Hematopoietic multipotent progenitor cell treated with erythropoietin and hydrocortisone succinate and interleukin-3 and kit ligand, for 17 days (in vitro differentiated cells): ENCODE data around the gene VPS54.

Experiments
- DNase-seq: peaks from one replicate; pipeline ENCODE4 v3.0.0-alpha.2; 2015; ENCODE audit warnings: low spot score

VPS54 gene

DNA sequence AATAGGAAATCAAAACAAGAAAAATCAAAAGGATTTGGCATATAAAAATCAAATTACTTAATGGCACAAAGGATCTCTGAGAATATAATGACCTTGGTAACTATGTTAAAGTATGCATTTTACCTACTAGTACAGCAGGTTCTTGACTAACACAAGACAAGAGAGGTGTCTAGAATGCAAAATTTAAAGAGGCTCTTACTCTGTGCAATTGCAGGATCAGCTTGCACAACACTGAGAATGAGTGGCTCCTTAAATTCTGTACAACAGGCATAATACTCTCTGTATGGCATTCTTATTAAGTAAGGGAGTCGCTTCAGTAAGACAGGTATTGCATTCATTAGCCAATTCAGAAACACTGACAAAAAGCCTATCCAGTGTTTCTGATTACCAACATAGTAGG lies 104.9 kb downstream of the VPS54 start:
- DNase-seq = no peak

- no peak for DNase-seq
These were observed 116.2 kb downstream of the VPS54 start for GRCh38 chr2:63903003-63903402.

DNA sequence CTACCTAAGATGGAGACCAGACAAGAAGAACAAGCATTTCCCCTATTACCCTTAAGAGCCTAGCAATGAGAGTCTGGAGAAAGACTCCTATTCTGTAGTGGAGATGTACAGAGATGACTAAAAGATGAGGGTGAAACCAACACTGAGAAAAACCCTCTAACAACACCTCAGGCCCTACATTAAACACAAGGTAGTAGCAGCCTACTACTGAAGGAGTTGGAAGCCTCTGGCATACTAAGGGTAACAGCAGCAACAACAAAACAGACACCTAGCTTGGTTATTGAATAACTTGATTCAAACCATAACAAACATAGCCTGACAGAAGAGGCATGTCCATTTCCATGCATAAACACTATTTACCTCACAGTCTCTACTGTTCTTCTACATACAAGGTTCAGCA lies 117.1 kb downstream of the VPS54 start:
- DNase-seq = no peak

GRCh38 chr2:63899639-63900038 lies 119.6 kb downstream of the VPS54 start:
- DNase-seq = no peak

DNA sequence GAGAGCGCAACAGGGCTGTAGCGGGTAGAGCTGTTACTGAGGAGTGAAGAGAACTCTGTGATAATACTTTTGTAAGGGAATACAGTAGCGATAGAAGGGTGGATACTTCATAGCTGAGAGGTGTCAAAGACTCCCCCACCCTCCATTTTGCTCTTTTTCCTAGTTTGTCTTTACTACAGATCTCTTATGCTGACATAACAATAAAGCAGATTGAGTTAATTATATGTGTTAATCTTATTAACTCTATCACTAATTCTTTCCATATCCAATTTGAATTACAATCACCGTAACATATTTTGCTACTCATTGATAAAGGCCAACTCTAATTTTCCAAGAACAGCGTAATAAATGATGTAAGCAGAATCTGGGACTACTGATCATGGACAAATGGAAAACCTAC lies 120.4 kb downstream of the VPS54 start:
- no peak for DNase-seq

DNA sequence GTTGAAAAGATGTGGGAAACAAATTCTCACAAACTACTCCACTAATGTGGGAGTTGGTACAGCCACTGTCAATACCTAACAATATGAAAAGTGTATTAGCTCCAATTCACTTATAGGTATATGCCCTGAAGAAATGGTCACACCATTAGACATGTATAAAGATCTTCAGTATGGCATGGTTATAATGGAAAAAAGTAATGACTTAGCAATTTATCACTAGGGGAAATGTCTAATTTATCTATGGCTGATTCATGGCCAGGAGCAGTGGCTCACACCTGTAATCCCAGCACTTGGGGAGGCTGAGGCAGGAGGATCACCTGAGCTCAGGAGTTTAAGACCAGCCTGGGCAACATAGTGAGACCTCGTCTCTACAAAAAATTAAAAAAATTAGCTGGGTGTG lies 125.1 kb downstream of the VPS54 start:
- DNase-seq = no peak

- no peak for DNase-seq
These were observed 126.1 kb downstream of the VPS54 start for GRCh38 chr2:63893163-63893562.

- no peak for DNase-seq
These were observed 127.7 kb downstream of the VPS54 start for GRCh38 chr2:63891488-63892030.

GRCh38 chr2:63890678-63891077 lies 128.6 kb downstream of the VPS54 start:
- no peak for DNase-seq

DNA sequence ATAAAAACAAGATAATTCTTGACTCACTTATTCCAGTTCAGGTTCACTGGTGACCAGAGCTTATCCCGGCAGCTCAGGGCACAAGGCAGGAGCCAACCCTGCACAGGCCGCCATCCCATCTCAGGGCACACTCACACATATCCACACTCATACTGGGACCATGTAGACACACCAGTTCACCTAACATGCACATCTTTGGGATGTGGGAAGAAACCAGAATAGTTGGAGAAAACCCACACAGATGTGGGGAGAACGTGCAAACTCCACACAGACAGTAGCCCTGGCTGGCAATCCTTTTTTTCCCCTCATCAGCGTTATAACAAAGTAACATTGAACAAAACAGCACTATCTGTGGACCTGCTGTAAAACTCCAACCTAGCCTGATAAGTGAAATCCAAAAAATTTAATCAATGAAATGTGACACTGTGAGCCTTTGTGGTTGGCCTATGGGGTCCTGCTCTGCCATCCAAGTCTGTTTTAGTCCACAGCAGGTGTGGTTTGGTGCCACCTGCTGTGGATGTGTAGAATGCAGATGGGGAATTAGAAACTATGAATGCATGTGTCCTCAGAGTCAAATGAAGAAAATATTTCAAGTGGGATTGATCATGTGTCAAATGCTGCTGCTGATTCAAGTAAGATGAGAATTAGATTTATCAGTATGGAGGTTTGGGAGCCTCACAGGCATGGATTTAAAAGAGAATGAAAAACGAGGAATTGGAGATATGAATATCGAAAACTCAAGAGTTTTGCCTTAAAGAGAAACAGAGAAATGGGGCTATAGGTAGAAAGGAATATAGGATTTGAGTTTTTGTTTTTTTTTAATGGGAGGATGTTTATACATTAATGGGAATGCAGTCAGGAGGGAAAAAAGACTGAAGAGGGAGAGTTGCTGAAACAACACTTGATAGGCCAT lies 130.5 kb downstream of the VPS54 start:
- DNase-seq = peak; percentile 37

GRCh38 chr2:63888053-63888452 lies 131.2 kb downstream of the VPS54 start:
- DNase-seq = no peak

DNA sequence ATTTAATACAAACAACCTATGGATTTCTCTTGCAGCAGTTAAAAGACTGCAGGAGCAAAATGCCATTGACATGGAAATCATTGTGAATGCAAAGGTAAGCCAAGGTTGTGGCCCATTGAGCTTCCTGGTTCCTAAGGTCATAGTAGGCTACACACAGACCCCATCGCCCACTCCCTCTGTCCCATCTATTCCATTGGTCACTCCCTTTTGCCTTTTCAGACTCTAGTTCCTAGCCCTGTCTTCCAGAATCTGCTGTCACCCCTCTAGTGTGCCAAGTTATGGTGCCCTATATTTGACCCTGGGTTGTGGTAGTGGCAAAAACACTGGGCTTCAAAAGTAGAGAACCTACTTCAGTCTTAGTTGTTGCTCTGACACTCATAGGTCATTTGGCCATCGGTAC lies 132.8 kb downstream of the VPS54 start:
- DNase-seq = no peak

GRCh38 chr2:63882395-63883105 lies 136.7 kb downstream of the VPS54 start:
- DNase-seq = no peak

DNA sequence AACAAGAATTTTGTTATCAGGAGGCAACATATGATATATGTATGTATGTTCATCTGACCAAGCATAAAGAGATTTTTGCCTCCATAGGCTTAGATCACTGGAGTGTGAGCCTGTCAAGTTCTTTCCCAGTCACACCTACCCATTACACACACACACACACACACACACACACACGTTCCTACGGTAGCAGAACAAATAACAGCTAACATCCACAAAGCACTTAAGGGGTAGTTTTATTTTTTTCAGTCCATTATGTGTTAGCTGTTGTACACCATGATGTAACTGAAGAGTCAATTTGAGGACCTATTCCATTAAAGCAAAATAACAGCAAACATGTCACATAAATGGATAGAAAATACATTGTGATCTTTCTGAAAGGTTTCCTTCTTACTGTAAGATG lies 138.0 kb downstream of the VPS54 start:
- DNase-seq = no peak

- no peak for DNase-seq
These were observed 138.6 kb downstream of the VPS54 start for GRCh38 chr2:63880625-63881024.

DNA sequence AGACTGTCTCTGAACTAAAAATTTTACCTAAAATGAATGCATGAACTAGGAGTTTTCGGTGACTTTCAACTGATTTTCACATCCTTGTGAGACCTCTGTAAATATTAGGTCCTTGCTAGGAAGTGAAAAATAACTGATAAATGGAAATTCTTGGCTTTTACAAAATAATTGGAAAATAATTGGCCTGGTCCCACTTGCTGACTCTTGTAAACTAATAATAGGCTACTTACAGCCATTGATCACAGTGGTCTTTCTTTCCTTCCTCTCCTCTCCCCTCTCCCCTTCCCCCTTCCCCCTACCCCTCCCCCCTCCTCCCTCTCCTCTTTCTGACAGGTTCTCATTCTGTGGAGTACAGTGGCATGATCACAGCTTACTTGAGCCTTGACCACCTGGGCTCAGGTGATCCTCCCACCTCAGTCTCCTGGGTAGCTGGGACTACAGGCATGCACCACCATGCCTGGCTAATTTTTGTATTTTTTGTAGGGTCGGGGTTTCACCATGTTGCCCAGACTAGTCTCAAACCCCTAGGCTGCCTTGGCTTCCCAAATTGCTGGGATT lies 139.3 kb downstream of the VPS54 start:
- DNase-seq = no peak

DNA sequence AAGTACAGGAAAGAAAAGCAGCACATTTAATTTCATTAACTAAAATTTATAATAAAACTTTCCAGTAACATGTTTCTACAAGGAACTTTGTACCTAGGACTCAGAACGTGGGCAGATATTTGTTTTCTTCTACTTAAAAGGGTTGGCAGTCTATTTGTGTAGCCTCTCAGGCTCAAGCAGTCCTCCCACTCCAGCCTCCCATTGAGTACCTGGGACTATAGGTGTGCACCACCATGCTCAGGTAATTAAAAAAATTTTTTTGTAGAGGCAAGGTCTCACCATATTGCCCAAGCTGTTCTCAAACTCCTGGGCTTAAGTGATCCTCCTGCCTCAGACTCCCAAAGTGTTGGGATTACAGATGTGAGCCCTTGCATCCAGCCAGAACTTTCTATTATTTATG lies 140.7 kb downstream of the VPS54 start:
- DNase-seq = no peak

- DNase-seq = no peak
These were observed 142.9 kb downstream of the VPS54 start for GRCh38 chr2:63876311-63876710.

GRCh38 chr2:63875559-63876245 lies 143.5 kb downstream of the VPS54 start:
- DNase-seq = no peak

DNA sequence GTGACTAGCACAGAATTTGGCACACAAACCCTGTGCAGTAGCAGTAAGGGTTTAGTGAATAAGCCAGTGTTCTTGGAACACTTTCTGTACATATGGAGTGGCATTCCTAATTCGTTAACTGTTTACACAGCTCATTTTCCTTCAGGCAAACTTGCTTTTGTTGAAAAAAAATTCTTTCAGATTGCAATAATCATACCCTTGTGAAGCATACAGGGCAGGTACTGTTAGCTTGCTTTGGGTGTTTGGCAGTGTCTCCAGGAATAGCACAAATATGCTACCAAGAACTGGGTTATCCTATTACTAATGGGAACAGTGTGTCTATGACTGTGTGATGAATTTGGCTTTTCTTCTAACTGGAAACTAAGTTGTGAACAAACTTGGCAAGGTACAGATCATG lies 144.1 kb downstream of the VPS54 start:
- no peak for DNase-seq

GRCh38 chr2:63874204-63875130 lies 144.8 kb downstream of the VPS54 start:
- no peak for DNase-seq
